OCI-LY1 (cell line): ENCODE results near the gene PDIA2.

Experiments used
- CTCF ChIP-seq: fragments of 200-600 bp; sonication (generic), shearing (Covaris generic); IDR thresholded peaks from 2 replicates; pipeline ENCODE4 v1.5.1; 2017; ENCODE audit warnings: mild to moderate bottlenecking, antibody characterized with exemption, low read length, moderate library complexity, mixed read lengths
- EZH2 ChIP-seq: fragments of 200-600 bp; sonication (generic), shearing (Covaris generic); IDR thresholded peaks from 2 replicates; pipeline ENCODE4 v1.8.0; 2017; ENCODE audit warnings: borderline replicate concordance, mixed run types, mild to moderate bottlenecking, antibody characterized with exemption, low read length, moderate library complexity, mixed read lengths

GRCh38 chr16:268141-269053, 14.6 kb upstream of the PDIA2 start:
- no peak for TF ChIP-seq CTCF
- TF ChIP-seq EZH2: no peak
